Limb (tissue), 2 donors: Measurements from ENCODE around the gene SMIM44.
A peak's percentile ranks its signal among the peaks of the same experiment; 100 is the strongest.
"Not testable (repeated sequence)": the region's sequence is repeated elsewhere in the genome, so short reads cannot be mapped to it uniquely, and the experiment has no call there.

ENCODE experiments used
- DNase-seq, 2 donors: peaks; one replicate each; pipeline ENCODE4 v3.0.0-alpha.2; 2016; ENCODE audit errors: extremely low spot score in 2 of 2

Gene SMIM44

DNA sequence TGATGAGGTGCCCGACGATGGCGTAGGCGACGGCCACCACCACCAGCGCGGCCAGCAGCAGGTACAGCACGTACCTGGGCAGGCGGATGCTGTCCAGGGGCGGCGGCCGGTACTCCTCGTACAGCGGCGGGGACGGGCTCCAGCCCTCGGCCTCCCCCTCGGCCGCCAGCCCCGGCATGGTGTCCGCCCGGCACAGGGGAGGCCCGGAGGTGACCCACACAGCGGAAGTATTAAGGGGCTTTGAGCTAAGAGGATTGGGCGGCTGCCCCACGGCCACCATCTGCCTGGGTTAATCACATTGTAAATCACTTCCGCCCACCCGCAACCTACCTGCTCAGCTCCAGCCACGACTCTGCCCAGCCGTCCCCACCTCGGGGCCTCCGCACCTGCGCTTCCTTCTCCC, at the start of gene SMIM44:
TSS of gene SMIM44 (minus strand) at position 216 of the 403 bp plus-strand sequence. CDS start at position 178, 38 bp downstream.
- DNase-seq = no peak

DNA sequence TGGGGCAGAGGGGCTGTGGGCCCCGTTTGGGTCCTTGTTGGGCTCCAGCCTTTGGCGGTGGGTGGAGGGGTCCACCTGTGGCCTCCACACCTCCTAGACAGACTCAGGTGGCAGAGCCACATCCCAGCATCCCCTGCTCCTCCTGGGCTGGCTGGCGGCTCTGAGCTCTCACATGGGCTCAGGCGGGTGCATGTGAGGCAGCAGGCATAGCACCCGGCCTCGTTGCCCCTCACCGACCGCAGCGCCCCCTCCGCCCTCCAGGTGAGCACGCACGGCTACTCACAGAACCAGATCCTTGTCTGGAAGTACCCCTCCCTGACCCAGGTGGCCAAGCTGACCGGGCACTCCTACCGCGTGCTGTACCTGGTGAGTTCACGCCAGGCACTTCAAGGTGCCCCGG, 49.8 kb upstream of the SMIM44 start:
- no peak for DNase-seq

DNA sequence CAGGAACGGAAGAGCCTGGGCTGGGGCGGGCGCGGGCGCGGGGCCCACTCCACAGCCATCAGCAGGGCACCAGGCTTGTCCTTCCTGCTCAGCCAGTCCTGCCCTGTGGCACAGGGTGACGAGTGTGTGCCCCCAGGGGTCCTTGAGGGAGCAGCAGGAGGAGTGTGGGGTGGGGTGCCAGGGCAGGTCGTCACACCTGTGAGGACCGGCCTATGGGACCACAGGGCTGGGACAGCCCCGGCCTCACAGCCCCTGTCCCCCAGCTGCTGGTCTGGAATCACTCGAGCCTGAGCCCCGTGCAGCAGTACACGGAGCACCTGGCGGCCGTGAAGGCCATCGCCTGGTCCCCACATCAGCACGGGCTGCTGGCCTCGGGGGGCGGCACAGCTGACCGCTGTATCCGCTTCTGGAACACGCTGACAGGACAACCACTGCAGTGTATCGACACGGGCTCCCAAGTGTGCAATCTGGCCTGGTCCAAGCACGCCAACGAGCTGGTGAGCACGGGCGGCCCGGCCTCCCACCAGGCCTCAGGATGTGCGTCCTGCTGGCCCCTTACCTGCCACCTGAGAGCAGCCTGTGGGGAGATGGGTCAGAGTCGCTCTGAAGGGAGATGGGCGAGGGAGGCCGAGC, 49.0 kb upstream of the SMIM44 start:
- no peak for DNase-seq

DNA sequence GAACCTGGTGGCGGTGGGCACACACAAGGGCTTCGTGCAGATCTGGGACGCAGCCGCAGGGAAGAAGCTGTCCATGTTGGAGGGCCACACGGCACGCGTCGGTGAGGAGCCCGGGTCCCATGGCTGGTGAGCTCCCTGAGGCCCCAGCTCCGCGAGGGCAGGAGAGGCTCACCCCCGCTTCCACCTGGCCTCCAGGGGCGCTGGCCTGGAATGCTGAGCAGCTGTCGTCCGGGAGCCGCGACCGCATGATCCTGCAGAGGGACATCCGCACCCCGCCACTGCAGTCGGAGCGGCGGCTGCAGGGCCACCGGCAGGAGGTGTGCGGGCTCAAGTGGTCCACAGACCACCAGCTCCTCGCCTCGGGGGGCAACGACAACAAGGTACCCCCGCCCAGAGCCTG, 48.5 kb upstream of the SMIM44 start:
- DNase-seq = no peak

DNA sequence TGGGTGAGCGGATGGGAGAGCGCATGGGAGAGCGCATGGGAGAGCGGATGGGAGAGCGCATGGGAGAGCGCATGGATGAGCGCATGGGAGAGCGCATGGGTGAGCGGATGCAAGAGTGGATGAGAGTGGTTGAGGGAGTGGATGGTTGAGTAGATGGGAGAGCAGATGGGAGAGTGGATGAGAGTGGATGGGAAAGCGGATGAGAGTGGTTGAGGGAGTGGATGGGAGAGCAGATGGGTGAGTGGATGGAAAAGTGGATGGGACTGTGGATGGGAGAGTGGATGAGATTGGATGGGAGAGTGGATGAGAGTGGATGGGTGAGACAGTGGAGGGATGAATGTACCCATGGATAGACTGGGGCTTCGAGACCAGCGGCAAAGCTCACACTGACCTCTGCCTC, 47.1 kb upstream of the SMIM44 start:
- no peak for DNase-seq

DNA sequence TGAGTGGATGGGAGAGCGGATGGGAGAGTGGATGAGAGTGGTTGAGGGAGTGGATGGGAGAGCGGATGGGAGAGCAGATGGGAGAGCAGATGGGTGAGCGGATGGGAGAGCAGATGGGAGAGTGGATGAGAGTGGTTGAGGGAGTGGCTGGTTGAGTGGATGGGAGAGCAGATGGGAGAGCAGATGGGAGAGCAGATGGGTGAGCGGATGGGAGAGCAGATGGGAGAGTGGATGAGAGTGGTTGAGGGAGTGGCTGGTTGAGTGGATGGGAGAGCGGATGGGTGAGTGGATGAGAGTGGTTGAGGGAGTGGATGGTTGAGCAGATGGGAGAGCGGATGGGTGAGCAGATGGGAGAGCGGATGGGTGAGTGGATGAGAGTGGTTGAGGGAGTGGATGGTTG, 46.1 kb upstream of the SMIM44 start:
- DNase-seq = not testable (repeated sequence)

DNA sequence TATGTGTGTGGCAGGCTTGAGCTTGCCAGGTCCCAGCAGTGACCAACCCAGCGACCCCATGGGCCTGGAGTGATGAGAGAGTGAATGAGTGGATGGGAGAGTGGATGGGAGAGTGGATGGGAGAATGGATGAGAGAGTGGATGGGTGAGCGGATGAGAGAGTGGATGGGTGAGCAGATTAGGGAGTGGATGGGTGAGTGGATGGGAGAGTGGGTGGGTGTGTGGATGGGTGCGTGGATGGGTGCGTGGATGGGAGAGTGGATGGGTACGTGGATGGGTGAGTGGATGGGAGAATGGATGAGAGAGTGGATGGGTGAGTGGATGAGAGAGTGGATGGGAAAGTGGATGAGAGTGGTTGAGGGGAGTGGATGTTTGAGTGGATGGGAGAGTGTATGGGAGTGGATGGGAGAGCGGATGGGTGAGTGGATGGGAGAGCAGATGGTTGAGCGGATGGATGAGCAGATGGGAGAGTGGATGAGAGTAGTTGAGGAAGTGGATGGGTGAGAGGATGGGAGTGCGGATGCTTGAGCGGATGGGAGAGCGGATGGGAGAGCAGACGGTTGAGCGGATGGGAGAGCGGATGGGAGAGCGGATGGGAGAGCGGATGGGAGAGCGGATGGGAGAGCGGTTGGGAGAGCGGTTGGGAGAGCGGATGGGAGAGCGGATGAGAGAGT, 45.4 kb upstream of the SMIM44 start:
- DNase-seq = no peak

DNA sequence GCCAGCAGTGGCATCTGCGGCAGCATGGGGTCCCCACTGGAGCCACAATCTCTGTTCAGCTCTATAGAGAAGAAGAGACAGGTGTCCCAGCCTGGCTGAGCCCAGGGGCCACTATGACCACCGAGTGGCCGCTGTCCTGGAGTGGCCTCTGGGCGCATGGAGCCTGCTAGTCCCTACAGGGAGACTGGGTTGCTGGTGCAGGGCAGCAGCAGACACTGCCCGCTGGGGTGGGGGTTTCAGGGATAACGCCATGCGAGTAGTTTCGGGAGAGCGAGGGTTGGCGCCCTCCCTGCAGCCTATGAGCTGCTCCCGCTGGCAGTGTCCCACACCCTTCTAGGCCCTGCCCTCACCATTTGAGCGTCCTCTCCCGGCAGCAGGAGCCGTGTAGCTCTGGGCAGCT, 44.8 kb upstream of the SMIM44 start:
- DNase-seq = peak in 1 of 2 donors; percentile 23

DNA sequence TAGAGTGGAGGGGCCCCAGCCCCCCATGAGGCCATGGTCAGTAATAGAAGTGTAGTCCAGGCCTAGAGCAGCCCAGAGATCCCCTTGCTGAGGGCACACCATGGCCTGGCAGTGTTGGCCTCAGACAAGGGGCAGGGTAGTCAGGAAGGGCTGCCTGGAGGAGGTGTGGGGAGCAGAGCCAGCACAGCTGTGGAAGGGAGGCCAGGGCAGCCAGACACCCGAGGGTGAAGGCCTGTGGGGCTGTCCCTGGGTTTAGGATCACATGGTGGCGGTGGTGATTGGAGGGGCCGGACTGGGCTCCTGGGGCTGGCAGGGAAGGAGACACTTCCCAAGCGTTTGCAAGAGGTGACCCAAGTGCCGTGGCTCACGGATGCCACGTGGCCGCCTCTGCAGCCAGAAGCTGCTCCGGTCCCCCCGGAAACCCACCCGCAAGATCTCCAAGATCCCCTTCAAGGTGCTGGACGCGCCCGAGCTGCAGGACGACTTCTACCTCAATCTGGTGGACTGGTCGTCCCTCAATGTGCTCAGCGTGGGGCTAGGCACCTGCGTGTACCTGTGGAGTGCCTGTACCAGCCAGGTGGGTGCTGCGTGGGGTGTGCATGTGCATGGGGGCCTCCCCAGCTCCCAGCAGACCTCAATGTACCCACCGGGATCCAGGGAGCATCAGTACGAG, 44.1 kb upstream of the SMIM44 start:
- DNase-seq = peak in 1 of 2 donors; percentile 21

DNA sequence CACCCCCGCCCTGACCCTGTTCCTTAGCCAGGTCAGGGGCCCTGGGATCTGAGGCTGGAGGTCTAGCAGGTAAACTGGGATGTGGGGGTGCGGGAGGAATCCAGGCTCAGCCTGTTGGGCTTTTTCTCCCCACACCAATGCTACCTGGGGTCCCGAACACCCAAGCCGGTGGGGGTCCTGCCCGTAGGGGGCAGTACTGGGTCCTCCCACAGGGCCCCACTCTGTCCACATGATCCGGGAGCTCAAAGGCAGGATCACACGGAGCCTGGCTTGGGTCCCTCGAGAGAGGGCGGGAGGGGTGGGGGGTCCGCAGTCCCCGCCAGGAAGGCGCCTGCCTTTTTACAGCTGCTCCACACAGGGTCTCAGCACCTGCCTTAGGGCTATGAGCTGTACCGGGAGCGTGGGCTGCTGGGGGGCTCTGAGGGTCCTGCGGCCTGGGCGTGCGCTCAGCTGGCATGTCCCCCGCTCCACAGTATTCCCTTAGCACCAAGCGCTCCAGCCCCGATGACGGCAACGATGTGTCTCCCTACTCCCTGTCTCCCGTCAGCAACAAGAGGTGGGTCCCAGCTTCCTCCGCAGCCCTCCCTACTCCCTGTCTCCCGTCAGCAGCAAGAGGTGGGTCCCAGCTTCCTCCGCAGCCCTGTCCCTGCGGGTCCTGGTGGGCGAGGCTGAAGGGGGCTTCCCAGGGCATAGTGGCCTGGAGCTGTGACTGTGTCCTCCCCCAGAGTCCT, 43.4 kb upstream of the SMIM44 start:
- DNase-seq = peak in 1 of 2 donors; percentile 31

DNA sequence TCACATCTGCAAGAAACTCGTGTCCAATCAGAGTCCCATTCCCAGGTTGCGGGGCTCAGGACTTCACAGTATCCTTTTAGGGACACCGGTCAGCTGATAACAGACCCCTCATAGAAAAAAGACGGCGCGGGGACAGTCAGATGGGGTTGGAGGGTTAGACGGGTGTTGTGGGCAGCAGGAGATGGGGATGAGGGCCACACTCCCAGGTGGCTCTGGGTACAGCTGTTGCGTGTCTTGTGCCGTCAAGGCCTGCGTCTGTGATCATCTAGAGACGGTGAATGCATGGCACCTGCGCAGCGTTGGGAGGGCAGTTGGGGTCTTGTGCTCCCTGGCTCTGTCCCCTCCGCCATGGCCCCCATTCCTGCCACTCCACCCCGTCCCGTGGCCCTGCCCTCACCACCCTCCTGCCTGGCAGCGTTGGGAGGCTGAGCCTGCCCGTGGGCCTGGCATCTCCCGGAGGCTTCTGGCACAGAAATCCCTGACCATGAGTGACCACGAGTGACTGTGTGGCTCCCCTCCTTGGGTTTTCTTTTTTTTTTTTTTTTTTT, 41.7 kb upstream of the SMIM44 start:
- no peak for DNase-seq

DNA sequence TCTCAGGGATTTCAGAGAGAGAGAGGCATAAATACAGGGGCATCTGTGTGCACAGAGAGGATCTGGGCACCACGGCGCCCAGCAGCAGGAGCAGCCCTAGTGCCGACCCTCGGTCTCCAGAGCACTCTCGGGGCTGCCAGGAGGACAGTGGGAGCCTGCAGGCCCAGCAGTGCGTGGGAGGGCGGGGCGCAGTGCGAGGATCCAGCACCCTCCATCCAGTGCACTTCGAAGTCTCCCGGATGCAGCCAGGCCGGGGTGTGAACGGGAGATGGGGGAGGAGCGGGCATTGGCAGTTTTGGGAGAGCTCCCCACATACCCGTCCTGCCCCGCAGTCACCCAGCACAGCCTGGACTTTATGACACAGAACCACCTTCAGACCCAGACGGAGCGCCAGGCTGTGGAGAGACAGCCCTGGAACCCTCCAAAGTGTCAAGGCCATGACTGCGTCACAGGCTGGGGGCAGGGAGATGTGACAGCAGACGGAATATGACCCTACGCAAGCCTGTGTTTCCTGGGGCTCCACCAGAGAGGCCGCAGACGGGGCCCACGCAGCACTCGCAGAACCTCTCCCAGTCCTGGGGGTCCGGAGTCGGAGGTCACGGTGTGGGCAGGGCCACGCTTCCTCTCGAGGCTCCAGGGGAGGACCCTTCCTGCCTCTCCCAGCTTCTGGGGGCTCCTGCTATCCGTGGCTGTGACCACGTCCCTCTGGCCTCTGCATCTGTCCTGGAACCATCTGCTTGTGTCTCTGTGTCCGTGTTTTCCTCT, 41.0 kb upstream of the SMIM44 start:
- peak in 1 of 2 donors; percentile 24 for DNase-seq

DNA sequence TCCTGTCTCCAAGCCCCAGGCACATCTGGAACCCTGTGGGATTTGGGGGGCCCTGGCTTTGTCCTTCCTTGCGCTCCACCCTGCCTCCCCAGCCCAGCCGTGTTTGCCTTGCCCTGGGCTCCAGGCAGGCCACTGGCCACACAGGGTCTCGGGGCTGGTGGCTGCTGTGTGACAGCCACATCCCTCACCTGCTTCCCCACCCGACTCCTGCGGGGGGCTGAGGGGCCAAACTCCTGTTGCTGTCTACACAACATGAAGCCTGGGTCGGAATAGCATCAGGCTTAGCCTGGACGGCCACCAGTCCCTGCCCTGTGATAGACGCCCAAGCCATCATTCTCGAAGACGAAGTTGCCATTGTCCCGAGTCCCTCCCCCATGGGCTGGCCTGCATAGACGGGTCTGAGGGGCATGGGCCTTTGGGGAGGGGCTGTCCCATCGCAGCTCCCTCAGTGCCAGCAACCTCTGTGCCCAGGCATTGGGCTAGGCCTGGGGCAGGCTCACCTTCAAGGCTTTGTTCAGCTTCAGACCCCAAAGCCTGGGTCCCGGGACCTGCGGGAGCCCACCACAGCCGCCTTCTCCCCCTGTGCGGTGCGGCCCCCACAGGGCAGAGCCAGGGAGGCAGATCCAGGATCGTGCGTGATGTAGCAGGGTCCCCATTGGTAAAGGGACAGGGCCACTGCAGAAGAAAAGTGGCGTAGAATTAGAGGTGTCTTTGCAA, 40.3 kb upstream of the SMIM44 start:
- DNase-seq = no peak

DNA sequence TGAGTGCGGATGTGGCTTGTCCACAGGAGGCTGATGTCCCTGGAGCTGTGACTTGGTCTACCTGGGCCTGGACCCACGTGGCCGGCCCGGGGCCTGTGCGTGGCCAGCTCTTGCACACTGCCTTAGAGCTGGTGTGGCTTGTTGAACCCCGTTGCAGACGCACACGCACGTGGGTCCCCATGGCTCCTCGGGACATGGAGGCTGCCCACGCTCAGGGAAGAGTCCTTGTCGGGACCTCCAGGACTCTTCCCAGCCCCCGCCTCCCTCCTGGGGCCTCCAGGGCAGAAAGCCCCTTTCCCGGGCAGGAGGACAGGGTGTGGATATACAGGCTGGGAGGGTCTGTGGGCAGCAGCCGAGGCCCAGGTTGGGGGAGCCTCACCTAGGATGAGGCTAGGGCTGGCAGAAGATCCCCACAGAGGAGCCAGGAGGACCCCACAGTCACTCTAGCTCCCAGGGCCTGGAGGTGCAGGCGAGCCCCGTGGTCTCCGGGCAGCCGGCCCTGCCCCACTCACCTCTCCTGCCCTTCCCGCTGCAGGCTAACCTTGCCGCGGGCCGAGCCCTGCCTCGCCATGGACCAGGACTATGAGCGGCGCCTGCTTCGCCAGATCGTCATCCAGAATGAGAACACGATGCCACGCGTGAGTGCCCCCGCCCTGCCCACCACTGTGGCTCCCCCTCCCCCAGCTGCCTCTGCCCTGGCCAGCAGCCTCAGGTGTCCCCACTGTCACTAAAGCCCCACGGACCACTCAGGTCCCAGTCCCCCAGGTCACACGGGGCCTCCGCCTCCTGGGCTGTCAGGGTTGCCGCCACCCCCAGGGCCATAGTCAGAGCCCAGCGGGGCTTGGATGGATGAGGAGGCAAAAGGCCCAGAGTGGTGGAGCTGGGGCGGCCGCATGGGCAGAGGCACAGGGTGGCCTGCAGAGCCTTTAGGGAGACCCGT, 39.5 kb upstream of the SMIM44 start:
- DNase-seq = no peak

DNA sequence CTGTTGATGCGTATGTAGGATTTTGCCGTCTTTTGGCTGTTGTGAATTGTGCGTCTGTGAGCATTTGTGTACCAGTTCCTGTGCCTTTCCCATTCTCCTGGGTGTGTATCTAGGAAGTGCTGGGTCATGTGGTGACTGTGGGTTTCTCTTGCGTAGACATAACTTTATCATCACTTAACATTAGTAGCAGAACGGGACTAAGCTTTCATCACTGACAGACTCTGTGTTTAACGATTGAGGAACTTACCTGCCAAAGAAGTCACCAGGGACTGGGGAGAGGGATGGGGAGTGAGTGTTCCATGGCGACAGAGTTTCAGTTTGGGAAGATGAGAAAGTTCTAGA, 37.8 kb upstream of the SMIM44 start:
- DNase-seq = no peak

DNA sequence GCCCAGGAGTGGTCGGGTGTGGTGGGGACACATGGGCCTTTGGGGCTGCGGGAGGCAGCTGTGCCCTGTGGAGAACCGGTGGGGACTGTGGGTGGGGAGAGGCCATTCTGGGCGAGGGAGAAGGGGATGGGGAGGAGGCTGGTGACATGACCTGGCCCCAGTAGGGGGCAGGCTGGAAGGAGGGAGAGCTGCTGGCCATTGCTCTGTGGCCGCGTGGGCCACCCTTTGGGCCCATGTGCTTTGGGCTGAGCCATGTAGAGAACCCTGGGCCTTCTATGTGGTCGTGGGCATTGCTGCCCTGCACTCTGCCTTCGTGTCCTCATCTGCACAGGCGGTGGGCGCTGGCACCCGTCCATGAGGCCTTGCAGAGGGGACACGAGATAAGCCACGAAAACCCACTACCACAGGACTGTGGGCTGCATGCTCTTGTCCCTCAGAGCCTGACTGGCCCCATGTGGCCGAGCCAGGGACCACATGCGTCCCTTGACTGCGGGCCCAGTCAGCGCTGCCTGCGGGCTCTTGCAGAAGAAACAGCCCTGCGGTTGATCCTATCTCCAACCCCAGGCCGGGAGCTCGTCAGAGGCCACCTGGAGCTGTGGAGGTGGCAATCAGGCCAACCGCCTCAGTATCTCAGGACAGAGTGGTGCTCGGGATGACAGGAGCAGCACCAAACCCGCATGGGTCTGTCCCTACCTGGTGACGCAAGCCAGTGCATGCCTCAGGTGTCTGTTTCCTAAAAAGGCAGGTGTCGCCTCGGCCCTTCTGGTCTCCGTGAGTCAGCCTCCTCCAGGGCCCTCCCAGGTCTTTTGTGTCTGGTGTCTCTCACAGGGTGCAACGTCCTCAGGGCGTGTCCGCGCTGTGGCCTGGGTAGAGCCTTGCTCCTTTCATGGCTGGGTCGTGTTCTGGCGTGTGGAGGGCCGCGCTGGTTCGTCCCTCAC, 37.2 kb upstream of the SMIM44 start:
- peak in 1 of 2 donors; percentile 33 for DNase-seq

DNA sequence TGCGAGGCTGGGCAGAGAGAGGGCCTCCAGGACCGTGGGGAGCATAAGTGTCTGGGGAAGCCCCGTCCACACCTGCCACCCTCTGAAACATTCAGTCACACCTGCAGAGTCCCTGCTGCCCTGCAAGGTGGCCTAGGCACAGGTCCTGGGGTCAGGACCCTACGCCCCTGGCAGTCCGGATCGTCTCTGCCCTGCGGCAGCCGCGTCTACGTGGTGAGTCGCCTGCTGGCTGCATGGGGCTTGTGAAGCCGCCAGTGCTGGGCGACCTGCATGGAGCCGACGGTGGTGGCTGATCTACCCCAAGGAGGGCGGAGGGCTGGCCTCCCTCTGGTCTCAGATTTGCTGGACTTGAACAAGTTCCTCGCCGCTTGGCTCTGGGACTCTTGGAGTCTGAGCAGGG, 35.9 kb upstream of the SMIM44 start:
- DNase-seq = peak in 1 of 2 donors; percentile 22

DNA sequence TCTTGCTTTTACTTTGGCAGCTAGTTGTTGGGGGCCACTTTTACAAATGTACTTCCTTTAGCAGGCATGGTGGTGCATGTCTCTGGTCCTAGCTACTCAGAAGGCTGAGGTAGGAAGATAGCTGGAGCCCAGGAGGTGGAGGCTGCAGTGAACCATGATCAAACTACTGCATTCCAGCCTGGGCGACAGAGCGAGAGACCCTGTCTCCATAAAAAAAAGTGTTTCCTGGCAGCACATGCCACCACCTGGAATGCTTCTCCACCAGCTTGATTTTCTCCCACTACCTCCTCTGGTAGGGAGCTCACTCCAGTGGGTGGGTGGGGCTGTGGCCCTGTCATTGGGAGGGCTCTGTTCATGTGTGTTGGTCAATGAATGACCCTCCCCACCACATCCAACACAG, 35.4 kb upstream of the SMIM44 start:
- DNase-seq = no peak
